IPS-NIHi7 (cell line): ENCODE data around the gene CD28.
"Not testable (repeated sequence)": the region's sequence is repeated elsewhere in the genome, so short reads cannot be mapped to it uniquely, and the experiment has no call there.

ENCODE experiments used
- DNase-seq: peaks from one replicate; pipeline ENCODE4 v3.0.0; 2012; ENCODE audit warnings: mixed read lengths; ENCODE audit errors: extremely low spot score

Gene CD28

GRCh38 chr2:203687165-203687564, 19.3 kb upstream of the CD28 start:
- DNase-seq, result no peak

GRCh38 chr2:203688798-203689197, 17.6 kb upstream of the CD28 start:
- DNase-seq, result no peak

DNA sequence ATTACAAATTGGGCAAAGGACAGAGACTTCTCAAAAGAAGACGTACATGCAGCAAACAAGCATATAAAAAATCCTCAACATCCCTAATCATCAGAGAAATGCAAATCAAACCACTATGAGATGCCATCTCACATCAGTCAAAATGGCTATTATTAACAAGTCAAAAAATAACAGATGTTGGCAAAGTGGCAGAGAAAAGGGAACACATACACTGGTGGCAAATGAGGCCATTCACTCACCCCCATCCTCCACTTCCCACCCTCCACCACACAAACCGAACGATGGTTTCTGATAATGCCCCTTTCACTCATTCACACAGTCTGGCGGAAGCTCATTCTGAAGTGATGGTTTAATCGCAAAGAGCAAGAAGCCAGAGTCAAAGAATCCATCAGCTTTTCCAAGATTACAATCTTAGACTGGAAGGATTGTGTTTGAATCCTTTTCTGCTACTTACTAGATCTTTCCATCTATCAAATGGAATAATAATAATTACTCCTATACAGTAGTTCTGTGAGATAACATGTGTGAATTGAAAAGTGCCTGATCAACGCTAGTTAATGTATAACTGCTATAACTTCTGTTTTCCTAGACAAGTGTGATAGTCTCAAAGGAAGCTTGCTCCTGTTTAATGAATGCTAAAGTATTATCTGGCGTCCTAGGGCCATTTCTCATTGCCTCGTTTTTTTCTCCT, 16.9 kb upstream of the CD28 start:
- no peak for DNase-seq

DNA sequence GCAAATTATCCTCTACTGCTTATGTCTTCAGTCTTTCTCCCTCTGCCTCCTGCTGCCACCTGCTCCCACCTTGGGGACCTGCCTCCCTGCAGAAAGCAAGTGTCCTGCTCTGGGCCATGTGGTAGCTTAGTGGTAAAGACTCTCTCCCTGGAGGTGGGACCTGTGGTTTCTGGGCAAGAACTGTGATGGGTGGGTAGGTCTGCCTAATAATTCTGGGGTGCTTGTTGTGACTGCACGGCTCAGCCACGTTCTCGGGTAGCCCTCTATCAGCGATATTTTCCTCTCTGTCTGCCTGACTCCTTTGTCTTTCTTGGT, 16.4 kb upstream of the CD28 start:
- no peak for DNase-seq

GRCh38 chr2:203690441-203691047, 15.9 kb upstream of the CD28 start:
- no peak for DNase-seq

DNA sequence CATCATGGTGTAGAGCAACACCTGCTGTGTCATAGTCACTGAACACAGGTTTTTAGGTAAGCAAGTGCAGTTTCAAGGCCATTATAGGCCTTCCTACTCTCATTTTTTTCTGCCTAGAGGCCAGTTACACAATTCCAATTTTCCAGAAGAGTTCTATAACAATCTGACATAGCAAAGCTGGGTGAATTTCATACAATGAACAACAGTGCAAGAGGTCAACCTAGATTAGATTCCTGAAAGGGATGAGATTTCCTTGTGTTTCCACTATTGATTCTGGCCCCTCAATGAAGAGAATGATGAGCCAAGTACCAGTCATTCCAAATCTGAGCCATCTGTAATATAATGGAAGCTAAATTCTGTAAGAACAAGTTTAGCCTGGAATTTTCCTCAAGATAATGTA, 15.3 kb upstream of the CD28 start:
- DNase-seq, result no peak

- DNase-seq, result no peak
Observed at GRCh38 chr2:203692031-203692710, 14.3 kb upstream of the CD28 start.

- no peak for DNase-seq
Observed at GRCh38 chr2:203693242-203693879, 13.1 kb upstream of the CD28 start.

- no peak for DNase-seq
Observed at GRCh38 chr2:203694191-203694590, 12.2 kb upstream of the CD28 start.

DNA sequence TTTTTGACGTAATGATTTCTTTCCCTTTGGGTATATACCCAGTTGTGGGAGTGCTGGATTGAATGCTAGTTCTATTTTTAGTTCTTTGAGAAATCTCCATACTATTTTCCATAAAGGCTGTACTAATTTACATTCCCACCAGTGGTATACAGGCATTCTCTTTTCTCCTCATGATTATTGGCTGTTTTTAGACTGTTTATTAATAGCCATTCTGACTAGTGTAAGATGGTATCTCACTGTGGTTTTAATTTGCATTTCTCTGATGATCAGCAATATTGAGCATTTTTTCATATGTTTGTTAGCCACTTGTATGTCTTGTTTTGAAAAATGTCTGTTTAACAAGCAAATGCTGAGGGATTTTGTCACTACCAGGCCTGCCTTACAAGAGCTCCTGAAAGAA, 9.2 kb upstream of the CD28 start:
- DNase-seq, result no peak

GRCh38 chr2:203697763-203698162, 8.7 kb upstream of the CD28 start:
- not testable (repeated sequence) for DNase-seq

DNA sequence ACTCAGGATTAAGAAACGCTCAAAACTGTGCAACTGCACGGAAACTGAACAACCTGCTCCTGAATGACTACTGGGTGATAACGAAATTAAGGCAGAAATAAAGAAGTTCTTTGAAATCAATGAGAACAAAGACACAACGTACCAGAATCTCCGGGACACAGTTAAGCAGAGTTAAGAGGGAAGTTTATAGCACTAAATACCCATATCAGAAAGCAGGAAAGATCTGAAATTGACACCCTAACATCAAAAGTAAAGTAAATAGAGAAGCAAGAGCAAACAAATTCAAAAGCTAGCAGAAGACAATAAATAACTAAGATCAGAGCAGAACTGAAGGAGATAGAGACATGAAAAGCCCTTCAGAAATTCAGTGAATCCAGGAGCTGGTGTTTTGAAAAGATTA, 8.0 kb upstream of the CD28 start:
- not testable (repeated sequence) for DNase-seq

- DNase-seq, result no peak
Observed at GRCh38 chr2:203704430-203704829, 2.0 kb upstream of the CD28 start.

DNA sequence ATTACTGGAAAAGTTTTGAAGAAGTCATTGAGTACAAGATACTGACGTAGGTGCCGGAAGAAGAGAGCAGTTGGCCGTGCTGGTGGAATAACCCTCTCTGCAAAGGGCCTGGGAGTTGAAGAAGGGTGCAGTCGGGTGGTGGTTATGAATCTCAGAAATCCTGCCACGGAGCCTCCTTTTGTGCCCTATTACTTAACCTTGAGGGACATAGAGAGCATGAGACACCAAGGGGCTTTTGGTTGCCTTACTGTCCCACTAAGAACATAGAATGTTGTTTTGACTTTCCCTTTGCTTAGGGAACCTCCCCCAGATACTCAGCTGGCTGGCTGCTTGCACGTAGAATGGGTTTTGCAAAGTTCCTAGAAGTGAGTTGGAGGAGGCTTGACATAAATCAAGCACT, 1.3 kb upstream of the CD28 start:
- DNase-seq, result no peak

DNA sequence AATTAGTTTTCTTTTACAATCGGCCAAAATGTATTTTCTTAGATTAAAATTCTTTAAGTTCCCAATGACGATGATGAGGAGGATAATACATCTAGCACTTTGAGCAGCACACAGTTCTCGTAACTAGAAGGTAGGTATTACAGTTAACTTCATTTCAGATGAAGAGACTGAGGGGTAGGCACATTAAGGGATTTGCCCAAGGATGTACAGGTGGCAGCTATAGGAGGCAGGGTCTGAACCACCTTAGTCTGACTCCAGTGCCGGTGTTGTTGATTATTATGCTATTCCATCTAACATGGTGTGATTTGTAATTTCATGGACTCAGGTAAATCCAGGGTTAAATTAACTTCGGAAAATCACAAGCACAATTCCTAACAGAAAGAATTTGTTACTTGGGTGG, 1.1 kb downstream of the CD28 start:
- DNase-seq, result no peak

GRCh38 chr2:203708846-203709396, 2.5 kb downstream of the CD28 start:
- DNase-seq, result no peak

DNA sequence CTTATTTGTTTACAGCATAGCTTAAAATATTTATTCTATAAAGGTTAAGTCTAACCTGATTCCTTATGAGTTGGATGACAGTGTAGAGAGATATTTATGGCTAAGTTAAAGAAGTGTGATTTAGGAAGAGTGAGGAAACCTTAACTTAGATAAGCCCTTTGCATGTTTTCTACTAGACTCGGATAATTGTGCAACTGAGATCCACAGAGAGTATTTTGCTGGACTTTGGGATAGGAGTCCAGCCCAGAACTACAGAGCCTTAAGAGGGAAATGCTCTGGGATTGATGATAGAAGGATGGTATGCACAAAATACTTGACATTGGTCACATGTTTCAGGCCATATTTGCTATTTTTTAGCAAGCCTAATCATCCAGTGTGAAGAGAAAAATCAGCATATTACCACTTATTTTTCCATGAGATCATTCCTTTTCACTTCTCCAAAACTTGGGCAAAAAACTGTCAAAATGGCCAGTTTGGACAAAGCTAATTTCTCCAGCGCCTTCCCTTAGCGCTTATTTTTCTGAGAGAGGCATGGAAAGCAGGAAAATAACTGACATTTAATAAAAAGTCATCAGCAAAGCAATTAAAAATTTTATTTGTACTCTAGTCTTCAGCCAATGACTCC, 3.1 kb downstream of the CD28 start:
- no peak for DNase-seq

DNA sequence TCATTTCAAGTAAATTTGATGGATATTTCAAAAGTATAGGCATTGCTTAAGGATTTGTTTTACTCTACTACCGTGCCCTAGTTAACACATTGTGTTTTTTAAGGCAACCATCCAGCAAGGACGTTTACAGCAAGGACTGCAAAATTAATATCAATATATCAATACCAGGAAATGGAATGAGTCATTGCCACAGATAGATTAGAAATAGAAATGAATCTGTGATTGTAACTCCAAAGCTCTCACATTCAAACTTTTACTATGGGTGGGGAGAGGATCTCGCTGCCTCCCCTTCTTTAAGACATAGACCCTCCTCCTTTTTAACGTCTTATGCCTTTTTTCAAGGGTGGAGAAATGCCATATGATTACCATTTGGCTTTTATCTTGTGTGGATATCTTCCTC, 3.8 kb downstream of the CD28 start:
- DNase-seq, result no peak

- no peak for DNase-seq
Observed at GRCh38 chr2:203710952-203711351, 4.5 kb downstream of the CD28 start.

GRCh38 chr2:203711399-203711798, 5.0 kb downstream of the CD28 start:
- DNase-seq, result no peak

DNA sequence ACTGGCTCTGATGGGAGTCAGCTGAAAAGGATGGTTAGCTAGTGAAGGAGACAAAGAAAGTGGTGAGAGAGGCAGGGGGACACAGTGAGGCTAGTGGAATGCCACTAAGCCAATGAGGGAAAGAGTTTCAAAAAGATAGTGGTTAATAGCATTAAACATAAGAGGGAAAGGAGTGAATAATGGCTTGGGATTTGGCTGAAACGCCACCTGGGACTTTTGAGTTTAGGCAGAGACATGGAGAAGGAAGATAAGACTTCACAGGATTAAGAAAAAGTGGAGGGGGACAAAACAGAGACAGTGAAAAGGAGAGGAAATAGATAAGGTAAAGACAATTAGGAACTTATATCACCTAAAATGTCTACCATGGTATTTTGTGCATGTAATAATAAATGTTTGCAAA, 6.9 kb downstream of the CD28 start:
- no peak for DNase-seq

DNA sequence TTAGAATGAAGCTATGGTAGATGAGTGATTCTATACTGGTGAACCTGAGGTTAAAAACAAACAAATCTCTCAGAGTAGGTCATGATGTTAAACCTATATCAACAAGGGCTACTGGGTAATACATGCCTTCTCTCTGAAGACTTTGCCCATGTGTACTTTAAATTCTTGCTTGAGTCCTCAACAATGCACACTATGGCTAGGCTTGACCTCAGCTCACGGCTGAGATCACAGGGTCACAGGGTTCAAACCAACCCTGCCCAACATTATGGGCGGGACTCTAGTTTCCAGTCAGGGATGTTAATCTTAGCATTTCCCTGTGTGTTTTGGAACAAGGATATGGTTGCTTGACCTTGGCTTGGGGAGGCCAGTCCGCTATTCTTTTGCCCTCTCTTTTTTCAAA, 7.7 kb downstream of the CD28 start:
- no peak for DNase-seq
